ENCODE data around the gene FRAT1. TPM values are rescaled to one million over a fixed set of nuclear protein-coding genes. Genes with fewer than 3 reads are reported as not detected.

Gene FRAT1
- total and polyA plus RNA-seq, 2 of the 13 experiments (the other 11 are each of a cell fraction or from before 2014, with no cell fraction given) = 1.7 to 2.3 TPM

DNA sequence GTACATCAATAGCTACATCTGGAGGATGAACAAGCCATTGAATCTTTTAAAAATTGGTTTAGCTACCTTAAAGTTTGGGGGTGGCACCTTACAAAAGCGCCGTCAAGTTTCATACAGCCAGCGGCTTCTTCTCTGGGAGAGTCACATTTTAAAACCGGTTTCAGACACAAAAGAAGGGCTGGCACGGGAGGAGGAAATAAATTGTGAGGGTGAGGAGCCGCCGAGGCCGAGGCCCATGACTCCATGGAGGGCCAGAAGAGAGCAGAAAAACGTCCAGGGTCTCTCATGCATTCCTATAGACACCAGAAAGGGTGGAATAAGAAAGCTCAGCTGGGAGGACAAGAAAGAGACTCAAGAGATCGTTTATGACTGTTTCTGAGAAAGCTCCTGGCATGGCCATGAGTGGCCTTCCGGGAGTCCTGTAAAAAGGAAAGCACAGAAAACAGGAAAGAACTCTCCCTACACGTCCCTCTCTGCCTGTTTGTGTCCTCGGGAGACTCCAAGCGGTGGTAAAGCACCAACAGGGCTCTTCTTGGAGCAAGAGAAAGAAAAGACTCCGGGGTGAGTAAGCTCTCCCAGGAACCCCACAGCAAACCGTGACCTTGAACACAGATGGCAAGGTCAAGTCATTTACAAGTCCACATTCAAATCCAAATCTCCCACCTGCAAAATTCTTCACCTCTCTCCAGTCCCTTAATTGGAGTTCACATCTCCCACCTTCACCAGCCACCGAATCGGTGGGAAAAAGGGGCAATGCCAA is 13.7 kb downstream of the FRAT1 start:
- in situ Hi-C loops (cut with HindIII; ENCODE audit: extremely low pct_ligation_motif_present, low pct_unique_long_range_greater_than_20kb) (loop anchor here (5.0 kb wide), 1 partner anchor 40 kb away; the partner anchor contains the start of gene ARHGAP19), intact Hi-C loops (cut with micrococcal nuclease; ENCODE audit: unreplicated experiment) (loop anchor here (1.0 to 2.0 kb wide), 2 partner anchors 40 to 54 kb away; partner anchors contain the start of gene ARHGAP19)
- ChIA-PET POLR2A (interaction anchor here (1.2 to 7.4 kb wide), 6 partner anchors 14 to 68 kb away, joined by 4 to 98 read pairs (median 7); partner anchors contain the start of genes ARHGAP19, FRAT1 and RRP12), CTCF (ENCODE audit: low intra/inter-chr PET ratio, low total read pairs) (interaction anchor here (0.9 to 1.8 kb wide), 3 partner anchors 13 to 54 kb away, joined by 5 to 6 read pairs (median 6); partner anchors contain the start of gene ARHGAP19)
- Histone ChIP-seq H3K4me1 (ENCODE audit: insufficient read depth, low read length) (peaks cover 70% of the 10 kb centered on the region), H3K4me2 (ENCODE audit: low read depth, low read length) (peak overlapping the region; percentile 81), H3K36me3 (replicated peaks in 1 of 2; ENCODE audit: control insufficient read depth in 1 of 2, insufficient read depth in 2 of 2, low read length in 2 of 2) (no peaks in the 10 kb centered on the region), H3K79me2 (ENCODE audit: insufficient read depth, low read length) (peaks cover 40% of the 10 kb centered on the region), H3K27me3 (ENCODE audit: control insufficient read depth in 1 of 2, insufficient read depth in 2 of 2, low read length in 2 of 2) (no peaks in the 10 kb centered on the region), H3K9ac (ENCODE audit: insufficient read depth, low read depth, low read length) (peak overlapping the region; percentile 98), H3K27ac (ENCODE audit: extremely low read length, insufficient read depth, low read length) (peak overlapping the region; percentile 71), H3K4me3 (replicated peaks in 1 of 3; ENCODE audit: insufficient read depth in 1 of 3, low read depth in 2 of 3, low read length in 3 of 3) (peak overlapping the region; percentile 65 to 87 (median 82)), H2AFZ (ENCODE audit: low read length) (no peak overlapping the region), H4K20me1 (ENCODE audit: insufficient read depth, low read length) (no peaks in the 10 kb centered on the region), H3K9me3 (ENCODE audit: low read length) (no peaks in the 10 kb centered on the region)
- BruUV-seq (replicated peaks) = TSS peak; percentile 62
- ATAC-seq (peak; percentile 48), FAIRE-seq (peak; percentile 40), DNase-seq (ENCODE audit: low spot score) (peak; percentile 77)
- 2% methylated on average over 18 of the region's 18 CpGs for WGBS (ENCODE audit: low lambda C conversion rate)
- TF ChIP-seq JUNB (CRISPR knock-in tag; IDR thresholded peaks at IDR 0.05; ENCODE audit: borderline replicate concordance) (no peak), ZNF703 (CRISPR knock-in tag; IDR thresholded peaks at IDR 0.05; ENCODE audit: borderline replicate concordance) (no peak), ATF7-NPFF (CRISPR knock-in tag; IDR thresholded peaks at IDR 0.05; ENCODE audit: low read depth) (no peak), KMT2B (CRISPR knock-in tag; IDR thresholded peaks at IDR 0.05) (0 out of 2 replicates have a peak, but pooled peaks have one; percentile 10), RBM22 (optimal IDR thresholded peaks at IDR 0.05; ENCODE audit: low read length) (no peak), ZBTB3 (CRISPR knock-in tag; IDR thresholded peaks at IDR 0.05; ENCODE audit: borderline replicate concordance, low read depth) (no peak), KDM3A (CRISPR knock-in tag; IDR thresholded peaks at IDR 0.05; ENCODE audit: low read depth) (0 out of 2 replicates have a peak, but pooled peaks have one; percentile 7), KDM4B (CRISPR knock-in tag; IDR thresholded peaks at IDR 0.05) (no peak), MAFF (IDR thresholded peaks at IDR 0.05; ENCODE audit: low read depth, low read length) (no peak), NCOA2 (CRISPR knock-in tag; IDR thresholded peaks at IDR 0.05) (no peak), SETDB1 (CRISPR knock-in tag; IDR thresholded peaks at IDR 0.05; ENCODE audit: borderline replicate concordance) (no peak), ZFY (CRISPR knock-in tag; IDR thresholded peaks at IDR 0.05) (peak; percentile 28; the same call in 1 of the 2 replicates), ZNF253 (CRISPR knock-in tag; IDR thresholded peaks at IDR 0.05; ENCODE audit: borderline replicate concordance) (no peak)
- TF ChIP-seq, protein P1, sequence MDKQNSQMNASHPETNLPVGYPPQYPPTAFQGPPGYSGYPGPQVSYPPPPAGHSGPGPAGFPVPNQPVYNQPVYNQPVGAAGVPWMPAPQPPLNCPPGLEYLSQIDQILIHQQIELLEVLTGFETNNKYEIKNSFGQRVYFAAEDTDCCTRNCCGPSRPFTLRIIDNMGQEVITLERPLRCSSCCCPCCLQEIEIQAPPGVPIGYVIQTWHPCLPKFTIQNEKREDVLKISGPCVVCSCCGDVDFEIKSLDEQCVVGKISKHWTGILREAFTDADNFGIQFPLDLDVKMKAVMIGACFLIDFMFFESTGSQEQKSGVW (CRISPR knock-in tag; IDR thresholded peaks at IDR 0.05; ENCODE audit: borderline replicate concordance) = no peak
- TF ChIP-seq, protein P2, sequence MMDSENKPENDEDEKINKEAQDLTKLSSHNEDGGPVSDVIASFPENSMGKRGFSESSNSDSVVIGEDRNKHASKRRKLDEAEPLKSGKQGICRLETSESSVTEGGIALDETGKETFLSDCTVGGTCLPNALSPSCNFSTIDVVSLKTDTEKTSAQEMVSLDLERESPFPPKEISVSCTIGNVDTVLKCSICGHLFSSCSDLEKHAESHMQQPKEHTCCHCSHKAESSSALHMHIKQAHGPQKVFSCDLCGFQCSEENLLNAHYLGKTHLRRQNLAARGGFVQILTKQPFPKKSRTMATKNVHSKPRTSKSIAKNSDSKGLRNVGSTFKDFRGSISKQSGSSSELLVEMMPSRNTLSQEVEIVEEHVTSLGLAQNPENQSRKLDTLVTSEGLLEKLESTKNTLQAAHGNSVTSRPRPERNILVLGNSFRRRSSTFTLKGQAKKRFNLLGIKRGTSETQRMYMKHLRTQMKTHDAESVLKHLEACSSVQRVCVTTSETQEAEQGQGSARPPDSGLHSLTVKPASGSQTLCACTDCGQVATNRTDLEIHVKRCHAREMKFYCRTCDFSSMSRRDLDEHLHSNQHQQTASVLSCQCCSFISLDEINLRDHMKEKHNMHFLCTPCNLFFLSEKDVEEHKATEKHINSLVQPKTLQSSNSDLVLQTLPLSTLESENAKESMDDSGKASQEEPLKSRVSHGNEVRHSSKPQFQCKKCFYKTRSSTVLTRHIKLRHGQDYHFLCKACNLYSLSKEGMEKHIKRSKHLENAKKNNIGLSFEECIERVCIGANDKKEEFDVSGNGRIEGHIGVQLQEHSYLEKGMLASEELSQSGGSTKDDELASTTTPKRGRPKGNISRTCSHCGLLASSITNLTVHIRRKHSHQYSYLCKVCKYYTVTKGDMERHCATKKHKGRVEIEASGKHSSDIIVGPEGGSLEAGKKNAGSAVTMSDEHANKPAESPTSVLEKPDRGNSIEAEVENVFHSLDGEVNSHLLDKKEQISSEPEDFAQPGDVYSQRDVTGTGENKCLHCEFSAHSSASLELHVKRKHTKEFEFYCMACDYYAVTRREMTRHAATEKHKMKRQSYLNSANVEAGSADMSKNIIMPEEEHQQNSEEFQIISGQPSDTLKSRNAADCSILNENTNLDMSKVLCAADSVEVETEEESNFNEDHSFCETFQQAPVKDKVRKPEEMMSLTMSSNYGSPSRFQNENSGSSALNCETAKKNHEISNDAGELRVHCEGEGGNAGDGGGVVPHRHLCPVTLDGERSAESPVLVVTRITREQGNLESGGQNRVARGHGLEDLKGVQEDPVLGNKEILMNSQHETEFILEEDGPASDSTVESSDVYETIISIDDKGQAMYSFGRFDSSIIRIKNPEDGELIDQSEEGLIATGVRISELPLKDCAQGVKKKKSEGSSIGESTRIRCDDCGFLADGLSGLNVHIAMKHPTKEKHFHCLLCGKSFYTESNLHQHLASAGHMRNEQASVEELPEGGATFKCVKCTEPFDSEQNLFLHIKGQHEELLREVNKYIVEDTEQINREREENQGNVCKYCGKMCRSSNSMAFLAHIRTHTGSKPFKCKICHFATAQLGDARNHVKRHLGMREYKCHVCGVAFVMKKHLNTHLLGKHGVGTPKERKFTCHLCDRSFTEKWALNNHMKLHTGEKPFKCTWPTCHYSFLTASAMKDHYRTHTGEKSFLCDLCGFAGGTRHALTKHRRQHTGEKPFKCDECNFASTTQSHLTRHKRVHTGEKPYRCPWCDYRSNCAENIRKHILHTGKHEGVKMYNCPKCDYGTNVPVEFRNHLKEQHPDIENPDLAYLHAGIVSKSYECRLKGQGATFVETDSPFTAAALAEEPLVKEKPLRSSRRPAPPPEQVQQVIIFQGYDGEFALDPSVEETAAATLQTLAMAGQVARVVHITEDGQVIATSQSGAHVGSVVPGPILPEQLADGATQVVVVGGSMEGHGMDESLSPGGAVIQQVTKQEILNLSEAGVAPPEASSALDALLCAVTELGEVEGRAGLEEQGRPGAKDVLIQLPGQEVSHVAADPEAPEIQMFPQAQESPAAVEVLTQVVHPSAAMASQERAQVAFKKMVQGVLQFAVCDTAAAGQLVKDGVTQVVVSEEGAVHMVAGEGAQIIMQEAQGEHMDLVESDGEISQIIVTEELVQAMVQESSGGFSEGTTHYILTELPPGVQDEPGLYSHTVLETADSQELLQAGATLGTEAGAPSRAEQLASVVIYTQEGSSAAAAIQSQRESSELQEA (CRISPR knock-in tag; IDR thresholded peaks at IDR 0.05; ENCODE audit: not compliant biosample characterization) = no peak

All from HepG2 (cell line).